ENCODE results near the gene CLIP3.
"Not testable (repeated sequence)": the region's sequence is repeated elsewhere in the genome, so short reads cannot be mapped to it uniquely, and the experiment has no call there.

CLIP3 gene

GRCh38 chr19:36047835-36048234 lies 15.2 kb upstream of the CLIP3 start:
- DNase-seq: no peak

- no peak for DNase-seq
These were observed 13.9 kb upstream of the CLIP3 start for GRCh38 chr19:36046443-36047050.

GRCh38 chr19:36043952-36044351 lies 11.3 kb upstream of the CLIP3 start:
- no peak for DNase-seq

- no peak for DNase-seq
These were observed 9.2 kb upstream of the CLIP3 start for GRCh38 chr19:36041831-36042230.

DNA sequence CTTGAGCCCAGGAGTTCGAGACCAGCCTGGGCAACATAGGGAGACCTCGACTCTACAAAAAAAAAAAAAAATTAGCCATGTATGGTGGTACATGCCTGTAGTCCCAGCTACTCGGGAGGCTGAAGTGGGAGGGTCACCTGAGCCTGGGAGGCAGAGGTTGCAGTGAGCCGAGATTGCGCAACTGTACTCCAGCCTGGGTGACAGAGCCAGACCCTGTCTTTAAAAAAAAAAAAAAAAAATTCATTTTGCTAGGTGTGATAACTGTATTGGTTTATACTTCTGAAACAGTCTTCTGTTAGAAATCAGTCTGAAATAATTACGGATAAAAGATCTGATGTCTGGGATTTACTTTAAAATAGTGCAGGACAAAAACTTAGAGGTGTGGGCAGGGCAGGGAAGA lies 8.4 kb upstream of the CLIP3 start:
- DNase-seq: not testable (repeated sequence)

GRCh38 chr19:36040495-36040894 lies 7.8 kb upstream of the CLIP3 start:
- no peak for DNase-seq

- no peak for DNase-seq
These were observed 1.4 kb downstream of the CLIP3 start for GRCh38 chr19:36031308-36031707.

- no peak for DNase-seq
These were observed 2.2 kb downstream of the CLIP3 start for GRCh38 chr19:36030264-36031148.

DNA sequence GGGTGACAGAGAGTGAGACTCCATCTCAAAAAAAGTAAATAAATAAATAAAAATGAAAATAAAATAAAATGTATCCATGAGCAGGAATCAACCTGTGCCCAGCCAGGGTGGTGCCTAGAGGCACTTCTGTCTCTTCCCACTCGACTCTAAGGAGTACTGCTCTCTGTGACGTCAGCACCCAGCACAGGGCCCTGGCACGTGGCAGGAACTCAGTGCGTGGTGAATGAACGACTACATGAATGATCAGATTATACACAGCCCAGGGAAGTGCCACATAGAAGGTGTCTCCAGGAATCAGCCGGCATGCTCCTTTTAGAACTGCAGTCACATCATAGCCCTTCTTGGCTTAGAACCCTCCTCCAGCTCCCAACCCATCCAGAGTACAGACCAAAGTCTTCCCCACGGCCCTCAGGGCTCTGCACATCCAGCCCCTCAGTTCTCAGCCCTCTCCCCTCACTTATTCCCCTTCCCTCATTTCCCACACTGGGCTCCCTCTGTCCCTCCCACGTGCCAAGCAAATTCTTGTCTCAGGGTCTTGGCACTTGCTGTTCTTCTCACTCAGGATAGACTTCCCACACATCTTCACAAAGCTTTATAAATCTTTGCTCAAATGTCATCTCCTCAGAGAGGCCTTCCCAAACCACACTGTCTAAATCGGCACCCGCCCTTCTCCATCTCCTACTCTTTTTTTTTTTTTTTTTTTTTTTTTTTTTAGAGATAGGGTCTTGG lies 4.2 kb downstream of the CLIP3 start:
- DNase-seq: no peak

DNA sequence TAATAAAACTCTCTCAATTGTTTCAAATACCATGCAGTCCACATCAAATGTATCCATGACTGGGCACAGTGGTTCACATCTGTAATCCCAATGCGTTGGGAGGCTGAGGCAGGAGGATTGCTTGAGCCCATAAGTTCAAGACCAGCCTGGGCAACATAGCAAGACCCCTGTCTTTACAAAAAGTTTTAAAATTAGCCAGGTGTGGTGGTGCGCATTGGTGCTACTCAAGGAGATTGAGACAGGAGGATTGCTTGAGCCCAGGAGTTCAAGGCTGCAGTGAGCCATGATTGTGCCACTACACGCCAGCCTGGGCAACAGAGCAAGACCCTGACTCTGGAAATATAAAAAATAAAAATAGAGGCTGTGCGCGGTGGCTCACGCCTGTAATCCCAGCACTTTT lies 5.0 kb downstream of the CLIP3 start:
- DNase-seq: no peak

GRCh38 chr19:36026091-36026876 lies 6.4 kb downstream of the CLIP3 start:
- DNase-seq: no peak

DNA sequence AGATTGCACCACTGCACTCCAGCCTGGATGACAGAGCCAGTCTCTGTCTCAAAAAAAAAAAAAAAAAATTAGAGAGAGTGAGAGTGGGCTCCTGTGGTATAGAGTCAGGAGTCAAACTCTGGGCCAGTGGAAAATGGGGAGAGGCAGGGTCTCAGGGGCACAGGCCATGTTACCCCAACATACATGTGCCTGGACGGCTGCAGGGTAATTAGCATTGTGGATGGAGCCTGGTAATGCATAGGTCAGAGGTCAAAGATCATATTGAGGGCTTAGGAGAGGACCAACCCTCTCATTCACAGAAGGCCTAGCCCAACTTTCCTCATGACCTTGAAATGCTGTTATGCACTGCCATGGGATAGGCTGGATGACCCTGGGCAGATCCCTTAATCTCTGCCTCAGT lies 7.1 kb downstream of the CLIP3 start:
- DNase-seq: no peak

DNA sequence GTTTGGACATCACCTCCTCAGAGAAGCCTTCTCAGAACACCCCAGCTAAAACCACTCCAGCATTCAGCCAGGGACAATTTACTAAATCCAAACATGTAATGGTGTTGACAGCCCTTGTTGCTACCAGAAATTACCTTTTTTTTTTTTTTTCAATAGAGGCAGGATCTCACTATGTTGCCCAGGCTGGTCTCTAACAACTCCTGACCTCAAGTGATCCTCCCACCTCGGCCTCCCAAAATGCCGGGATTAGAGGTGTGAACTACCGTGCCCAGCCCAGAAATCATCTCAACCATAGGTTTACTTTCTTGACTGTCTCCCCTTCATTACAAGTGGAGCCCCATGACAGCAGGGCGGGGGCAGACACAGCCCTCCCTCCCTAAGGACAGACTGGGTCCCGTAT lies 9.2 kb downstream of the CLIP3 start:
- DNase-seq: no peak

DNA sequence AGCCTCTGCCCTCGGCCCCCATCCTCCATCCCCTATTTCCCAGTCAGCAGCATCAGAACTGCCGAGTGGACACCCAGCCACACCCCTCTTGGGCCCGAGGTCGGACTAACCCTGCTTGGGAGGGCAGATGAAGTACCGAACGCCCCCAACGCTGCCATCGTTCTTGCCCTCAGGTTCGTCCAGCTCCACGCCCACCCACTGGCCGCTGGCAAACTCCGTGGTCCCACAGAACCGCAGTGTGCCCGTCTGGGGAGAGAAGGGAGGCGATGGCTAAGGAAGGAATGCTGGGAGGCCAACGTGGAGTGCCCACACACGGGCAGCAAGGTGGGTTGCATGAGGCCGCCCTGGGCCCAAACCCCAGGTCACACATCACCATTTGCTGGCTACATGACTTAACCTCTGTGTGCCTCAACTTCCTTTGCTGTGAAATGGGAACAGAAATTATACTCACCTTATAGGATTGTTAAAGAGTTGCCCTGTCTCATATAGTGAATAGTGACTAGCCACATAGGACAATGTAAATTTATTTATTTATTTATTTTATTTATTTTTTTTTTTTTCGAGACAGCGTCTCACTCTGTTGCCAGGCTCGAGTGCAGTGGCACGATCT lies 13.5 kb downstream of the CLIP3 start:
- no peak for DNase-seq

DNA sequence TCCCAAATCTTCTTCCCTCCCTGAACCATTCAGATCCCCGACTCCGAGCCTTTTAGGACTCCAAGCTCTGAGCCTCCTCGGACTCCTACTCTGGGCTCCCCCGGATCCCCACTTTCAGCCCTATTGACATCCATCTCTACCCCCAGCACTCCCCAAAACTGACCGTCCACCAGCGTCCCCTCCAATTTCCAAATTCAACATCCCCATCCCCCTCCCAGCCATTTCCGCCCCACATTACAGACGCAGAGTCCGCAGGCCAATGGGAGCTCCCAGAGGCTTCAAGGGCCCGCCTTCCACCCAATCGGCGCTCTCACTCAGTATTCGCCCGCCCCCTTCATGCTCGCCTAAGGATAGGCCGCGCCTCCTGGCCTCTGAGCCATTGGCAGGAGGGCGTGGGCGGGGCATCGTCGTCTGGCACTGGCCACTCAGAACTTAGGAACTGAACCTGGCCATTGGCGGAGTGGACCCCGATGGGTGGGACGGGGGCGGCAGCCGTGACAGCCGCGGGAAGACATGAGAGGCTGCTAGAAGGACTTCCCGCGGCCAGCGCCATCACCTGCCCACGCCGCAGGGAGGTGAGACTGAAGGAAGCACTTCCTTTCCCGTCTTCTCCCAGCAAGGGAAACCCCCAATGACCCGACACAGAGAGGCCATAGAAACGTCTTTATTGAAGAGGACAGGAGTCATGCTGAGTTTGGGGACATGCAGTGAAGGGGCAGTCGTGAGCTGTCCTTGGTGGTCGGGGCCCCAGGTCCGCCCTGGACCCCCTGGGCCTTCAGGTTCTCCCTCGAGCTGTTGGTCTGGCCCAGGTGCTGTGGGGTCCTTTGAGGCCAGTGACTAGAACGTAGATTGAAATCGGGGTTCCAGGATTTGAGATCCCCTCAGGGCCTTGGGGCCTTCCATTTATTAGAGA lies 18.4 kb downstream of the CLIP3 start, which contains the start of gene ALKBH6:
ALKBH6 (minus strand) TSS at position 202 of the 913 bp plus-strand sequence. CDS start 816 bp downstream, outside the sequence.
- peak; percentile 100 for DNase-seq

DNA sequence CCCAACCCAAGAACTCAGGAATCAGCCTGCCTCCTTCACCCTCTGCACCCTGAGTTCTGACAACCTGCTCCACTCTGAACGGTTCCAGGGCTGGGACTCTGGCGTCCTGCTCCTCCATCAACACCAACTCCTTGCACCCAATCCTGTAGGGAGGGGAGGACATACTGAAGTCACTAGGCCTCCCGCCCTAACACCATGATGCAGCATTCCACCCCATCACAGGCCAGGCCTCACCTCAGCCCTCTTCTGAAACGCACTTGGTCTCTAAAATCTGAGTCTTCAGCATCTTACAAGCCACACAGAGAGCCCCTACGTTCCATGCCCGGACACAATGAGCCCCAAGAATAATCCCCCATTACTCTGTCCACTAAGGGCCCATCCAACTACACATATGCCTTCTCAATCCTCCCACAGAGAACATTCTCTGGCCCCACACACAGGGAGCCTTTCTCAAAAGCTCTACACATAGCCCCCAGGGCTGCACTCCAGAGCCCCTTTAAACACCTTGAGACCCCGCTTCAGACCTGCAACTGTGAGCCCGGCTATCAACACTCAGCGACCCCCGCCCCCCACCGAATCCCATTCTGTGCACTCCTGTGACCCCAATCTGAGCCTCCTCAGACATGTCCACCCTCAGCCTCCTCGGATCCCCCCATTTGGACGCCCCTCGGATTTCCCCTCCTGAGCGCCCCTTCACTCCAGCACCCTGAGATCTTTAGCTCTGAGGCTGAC lies 19.2 kb downstream of the CLIP3 start:
- no peak for DNase-seq

DNA sequence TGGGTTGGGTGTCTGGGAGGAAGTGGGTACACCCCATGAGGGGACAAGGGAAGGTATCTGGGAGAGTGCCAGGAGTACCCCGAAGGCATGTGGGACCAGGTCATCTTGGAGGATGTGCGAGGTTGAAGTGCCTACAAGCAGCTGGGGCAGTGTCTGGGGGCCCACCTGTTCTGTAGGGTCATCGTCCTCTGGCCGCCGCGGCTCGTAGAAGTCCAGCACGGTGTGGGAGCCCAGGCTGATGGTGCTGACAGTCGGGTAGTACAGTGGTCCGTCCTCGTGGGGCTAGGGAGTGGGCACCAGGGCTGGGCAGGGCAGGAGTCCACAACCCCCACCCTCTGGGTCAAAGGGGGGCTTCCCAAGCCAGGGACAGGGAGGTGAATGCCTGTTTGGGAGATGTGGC lies 22.3 kb downstream of the CLIP3 start:
- DNase-seq: no peak

- no peak for DNase-seq
These were observed 22.9 kb downstream of the CLIP3 start for GRCh38 chr19:36009633-36010379.

- DNase-seq: peak; percentile 77
These were observed 23.5 kb downstream of the CLIP3 start for GRCh38 chr19:36009220-36009619.
